GM08714 (cell line): ENCODE data around the gene PHACTR4.
"Not testable (repeated sequence)": the region's sequence is repeated elsewhere in the genome, so short reads cannot be mapped to it uniquely, and the experiment has no call there.

ENCODE experiments used
- H3K4me3 ChIP-seq: fragments of 200-500 bp; sonication (Bioruptor generic); 2 replicates; pipeline ENCODE4 v1.5.1; 2014; ENCODE audit warnings: mild to moderate bottlenecking, low read length, inconsistent platforms
- ZNF274 ChIP-seq: IDR thresholded peaks from 2 replicates; pipeline ENCODE4 v1.6.1; 2012; ENCODE audit warnings: mild to moderate bottlenecking, low read depth, low read length

Gene PHACTR4

DNA sequence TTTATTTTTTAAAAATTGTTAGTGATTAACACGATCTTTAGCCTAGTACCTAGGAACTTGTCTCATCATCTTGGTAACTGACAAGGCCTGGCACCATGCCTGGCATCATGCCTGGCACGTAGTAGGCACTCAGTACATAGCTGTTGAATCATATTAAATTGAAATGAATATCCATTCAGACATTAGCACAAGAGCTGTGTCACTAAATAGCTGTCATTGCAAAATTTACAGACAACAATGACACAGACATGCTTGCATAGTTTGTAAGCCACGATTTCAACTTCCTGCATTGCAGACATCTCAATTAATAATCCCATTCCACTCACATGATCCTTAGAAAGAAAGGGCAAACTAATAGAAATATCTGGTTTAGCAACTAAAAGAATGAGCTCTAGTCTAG lies 15.4 kb upstream of the PHACTR4 start:
- TF ChIP-seq ZNF274, result no peak
- no peak overlapping the region for H3K4me3 ChIP-seq

DNA sequence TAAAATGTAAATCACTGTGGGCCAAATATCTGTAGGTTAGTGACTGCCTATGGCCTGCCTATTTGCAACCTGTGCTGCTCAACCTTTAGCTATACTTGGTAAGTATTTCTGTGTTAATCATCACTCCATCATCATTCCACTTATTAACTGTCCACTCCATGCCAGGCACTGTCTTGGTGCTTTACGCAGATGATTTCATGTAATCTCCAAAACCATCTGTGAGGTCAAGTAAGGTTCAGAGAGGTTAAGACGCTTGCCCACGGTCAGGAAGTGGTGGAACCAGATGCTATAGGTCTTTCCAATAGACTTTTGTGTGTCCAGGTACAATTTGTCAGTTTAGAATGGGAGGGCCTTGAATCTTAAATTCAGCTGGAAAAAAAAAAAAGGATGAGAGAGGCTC lies 10.8 kb upstream of the PHACTR4 start:
- no peak for TF ChIP-seq ZNF274
- no peak overlapping the region for H3K4me3 ChIP-seq

DNA sequence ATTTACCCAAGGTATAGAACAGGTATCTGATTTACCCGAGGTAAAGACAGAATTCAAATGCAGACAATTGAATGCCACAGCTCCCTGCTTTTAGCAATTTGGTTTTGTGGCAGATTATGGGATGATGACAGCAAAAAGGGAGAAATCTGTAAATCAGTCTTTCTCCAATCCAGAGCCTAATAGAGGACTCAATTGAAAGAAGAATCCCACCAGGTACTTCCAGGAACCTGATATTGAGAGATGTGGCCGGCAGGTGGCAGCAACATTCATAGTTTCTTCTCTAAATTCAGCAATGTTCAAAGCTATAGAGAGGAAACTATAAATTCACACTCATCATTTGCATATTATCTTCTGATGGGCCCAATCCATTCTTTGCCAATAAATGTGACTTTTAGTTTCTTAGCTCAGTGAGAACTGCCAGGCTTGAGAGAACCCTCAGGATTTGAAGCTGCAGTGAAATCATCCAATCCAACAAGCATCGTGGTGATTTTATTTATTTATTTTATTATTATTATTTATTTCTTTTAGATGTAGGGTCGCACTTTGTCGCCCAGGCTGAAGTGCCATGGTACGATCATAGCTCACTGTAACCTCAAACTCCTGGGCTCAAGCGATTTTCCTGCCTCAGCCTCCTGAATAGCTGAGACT lies 9.8 kb upstream of the PHACTR4 start:
- TF ChIP-seq ZNF274, result no peak
- H3K4me3 ChIP-seq, result no peak overlapping the region

DNA sequence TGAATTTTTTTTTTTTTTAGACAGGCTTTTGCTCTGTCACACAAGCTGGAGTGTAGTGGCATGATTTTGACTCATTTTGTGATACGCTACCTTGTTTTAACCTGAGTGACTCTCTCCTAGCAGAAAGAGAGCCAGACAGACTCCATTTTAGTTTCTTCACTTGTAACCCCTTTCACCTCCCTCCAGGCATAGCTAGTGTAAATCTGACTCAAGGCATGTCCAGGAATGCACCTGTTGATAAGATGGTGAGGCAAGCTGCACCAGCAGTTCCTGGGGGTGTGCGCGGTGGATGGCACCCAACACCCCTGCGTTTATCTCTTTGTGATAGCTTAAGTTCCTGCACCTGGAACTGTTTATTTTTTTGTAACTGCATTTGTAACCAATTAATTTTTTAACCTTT lies 4.7 kb upstream of the PHACTR4 start:
- no peak for TF ChIP-seq ZNF274

DNA sequence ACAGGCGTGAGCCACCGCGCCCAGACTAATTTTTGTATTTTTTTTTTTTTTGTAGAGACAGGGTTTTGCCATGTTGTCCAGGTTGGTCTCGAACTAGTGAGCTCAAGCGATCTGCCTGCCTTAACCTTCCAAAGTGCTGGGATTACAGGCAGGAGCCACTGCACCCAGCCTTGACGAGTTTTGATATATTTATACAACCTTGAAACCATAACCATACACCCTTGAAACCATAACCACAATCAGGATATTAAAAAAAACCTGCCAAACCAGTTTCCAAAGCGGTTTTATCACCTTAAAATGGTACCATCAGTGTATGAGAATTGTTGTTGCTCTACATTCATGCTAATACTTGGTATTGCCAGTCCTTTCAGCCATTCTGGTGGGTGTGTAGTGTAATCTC lies 3.7 kb upstream of the PHACTR4 start:
- H3K4me3 ChIP-seq, result no peak overlapping the region
- TF ChIP-seq ZNF274, result no peak

More for the DNA sequence above, 4.7 kb upstream of the PHACTR4 start:
- no peak overlapping the region for H3K4me3 ChIP-seq

DNA sequence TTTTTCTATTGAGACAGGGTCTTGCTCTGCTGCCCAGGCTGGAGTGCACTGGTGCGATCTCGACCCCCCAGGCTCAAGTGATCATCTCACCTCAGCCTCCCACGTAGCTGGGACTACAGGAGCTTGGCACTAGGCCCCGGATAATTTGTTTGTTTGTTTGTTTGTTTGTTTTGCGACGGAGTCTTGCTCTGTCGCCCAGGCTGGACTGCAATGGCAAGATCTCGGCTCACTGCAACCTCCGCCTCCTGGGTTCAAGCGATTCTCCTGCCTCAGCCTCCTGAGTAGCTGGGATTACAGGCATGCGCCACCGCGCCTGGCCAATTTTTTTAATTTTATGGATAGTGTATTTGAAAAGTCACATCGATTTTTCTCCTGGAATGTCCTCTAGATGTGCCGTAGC lies 932 bp upstream of the PHACTR4 start:
- H3K4me3 ChIP-seq, result not testable (repeated sequence)

DNA sequence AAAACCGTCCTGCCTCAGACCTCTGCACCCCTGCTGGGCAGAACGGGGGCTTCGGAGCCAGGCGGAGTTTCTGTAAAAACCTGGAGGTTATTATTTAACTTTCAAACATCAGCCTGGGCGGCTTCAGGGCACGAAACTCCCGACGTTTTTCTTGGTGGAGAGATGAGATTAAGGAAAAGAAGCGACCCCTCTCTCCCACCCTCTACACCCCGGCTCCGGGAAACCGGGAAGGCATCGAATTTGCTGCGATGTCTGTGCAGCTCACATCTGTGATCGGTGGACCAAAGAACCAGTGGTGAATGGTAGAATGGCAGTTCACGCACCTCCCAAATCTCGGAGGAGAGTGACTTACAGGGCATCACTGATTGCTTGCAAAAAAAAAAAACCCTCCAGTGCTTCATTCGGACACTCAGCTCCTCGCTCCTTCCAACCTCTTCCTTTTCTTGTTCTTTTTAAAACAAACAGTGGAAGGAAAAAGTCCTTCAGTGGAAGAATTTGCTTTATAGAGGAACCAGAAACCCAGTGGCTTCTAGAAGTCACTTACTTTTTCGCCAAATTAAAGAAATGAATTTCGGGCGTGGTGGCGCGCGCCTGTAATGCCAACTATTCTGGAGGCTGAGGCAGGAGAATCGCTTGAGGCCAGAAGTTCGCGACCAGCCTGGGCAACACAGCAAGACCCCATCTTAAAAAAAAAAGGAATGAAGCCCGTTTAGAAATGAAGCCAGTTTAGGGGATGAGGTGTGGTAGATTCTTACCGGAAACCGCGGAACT lies 884 bp downstream of the PHACTR4 start:
- peak overlapping the region; percentile 69 for H3K4me3 ChIP-seq
- TF ChIP-seq ZNF274, result no peak

DNA sequence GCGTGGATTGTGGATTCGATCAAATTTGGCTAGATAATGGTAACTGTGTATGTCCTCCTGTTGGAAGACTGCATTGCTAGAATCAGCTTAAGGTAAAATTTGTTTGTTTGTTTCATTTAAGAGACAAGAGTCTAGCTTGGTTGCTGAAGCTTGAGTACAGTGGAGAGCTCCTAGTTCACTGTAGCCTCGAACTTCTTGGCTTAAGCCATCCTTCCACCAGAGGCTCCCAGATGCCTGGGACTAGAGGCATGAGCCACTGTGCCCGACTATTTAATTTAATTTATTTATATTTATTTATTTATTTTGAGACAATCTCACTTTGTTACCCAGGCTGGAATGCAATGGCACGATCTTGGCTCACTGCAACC lies 1.5 kb downstream of the PHACTR4 start:
- no peak for TF ChIP-seq ZNF274
- peak overlapping the region; percentile 69; the same call in 1 of the 2 replicates for H3K4me3 ChIP-seq

DNA sequence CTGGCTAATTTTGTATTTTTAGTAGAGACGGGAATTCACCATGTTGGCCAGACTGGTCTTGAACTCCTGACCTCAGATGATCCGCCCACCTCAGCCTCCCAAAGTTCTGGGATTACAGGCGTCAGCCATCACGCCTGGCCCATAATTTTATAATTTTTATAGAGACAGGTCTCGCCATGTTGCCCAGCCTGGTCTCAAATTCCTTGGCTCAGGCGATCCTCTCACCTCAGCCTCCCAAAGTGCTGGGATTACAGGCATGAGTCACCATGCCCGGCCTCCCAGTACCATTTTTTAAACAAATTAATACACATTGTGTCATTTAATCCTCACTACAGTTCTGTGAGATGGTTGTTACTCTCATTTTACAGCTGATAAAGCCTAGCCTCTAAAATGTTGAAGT lies 3.9 kb downstream of the PHACTR4 start:
- not testable (repeated sequence) for H3K4me3 ChIP-seq

DNA sequence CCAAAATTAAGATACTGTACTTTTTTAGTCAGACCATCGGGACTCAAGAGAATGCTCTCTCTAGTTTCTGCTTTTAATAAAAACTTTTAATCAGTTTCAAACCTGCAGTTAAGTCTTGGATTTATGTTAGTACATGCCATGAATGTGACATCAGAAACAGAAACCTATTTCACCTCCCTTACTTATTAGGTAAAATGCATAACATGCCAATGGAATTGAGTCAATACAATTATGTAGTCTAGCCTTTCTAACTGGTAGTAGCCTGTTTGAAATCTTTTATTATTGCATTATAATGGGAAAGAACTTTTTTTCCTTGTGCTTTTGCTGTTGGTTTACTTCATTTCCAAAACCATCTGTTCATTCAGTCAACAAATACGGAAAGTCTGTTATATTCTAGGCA lies 4.8 kb downstream of the PHACTR4 start:
- no peak for TF ChIP-seq ZNF274
- no peak overlapping the region for H3K4me3 ChIP-seq

DNA sequence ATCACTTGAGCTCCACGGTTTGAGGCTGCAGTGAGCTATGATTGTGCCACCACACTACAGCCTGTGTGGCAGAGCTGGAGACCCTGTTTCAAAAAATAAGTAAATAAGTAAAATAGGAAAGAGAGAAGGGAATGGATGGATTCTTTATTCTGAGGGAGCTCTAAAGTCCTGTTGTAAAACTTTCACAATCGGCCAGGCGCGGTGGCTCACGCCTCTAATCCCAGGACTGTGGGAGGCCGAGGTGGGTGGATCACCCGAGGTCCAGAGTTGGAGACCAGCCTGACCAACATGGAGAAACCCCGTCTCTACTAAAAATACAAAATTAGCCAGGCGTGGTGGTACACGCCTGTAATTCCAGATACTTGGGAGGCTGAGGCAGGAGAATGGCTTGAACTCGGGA lies 6.1 kb downstream of the PHACTR4 start:
- H3K4me3 ChIP-seq, result not testable (repeated sequence)

DNA sequence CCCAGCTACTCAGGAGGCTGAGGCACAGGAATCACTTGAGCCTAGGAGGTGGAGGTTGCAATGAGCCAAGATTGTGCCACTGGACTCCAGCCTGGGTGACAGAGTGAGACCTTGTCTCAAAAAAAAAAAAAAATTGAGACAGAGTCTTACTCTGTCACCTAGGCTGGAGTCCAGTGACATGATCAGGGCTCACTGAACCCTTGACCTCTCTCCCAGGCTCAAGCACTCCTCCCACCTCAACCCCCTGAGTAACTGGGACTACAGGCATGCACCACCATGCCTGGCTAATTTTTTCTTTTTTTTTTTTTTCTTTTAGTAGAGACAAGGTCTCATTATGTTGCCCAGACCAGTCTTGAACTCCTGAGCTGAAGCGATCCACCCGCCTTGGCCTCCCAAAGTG lies 6.7 kb downstream of the PHACTR4 start:
- not testable (repeated sequence) for H3K4me3 ChIP-seq

DNA sequence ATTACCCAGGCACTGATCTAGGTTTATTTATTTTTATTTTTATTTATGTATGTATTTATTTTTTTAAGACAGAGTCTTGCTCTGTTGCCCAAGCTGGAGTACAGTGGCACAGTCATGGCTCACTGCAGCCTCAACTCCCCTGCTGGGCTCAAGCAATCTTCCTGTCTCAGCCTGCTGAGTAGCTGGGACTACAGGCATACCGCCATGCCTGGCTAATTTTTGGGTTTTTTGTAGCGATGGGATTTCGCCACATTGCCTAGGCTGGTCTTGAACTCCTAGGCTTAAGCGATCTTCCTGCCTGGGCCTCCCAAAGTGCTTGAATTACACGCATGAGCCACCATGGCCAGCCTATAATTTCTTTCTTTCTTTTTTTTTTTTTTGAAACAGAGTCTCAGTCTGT lies 9.4 kb downstream of the PHACTR4 start:
- TF ChIP-seq ZNF274, result no peak
- H3K4me3 ChIP-seq, result no peak overlapping the region

DNA sequence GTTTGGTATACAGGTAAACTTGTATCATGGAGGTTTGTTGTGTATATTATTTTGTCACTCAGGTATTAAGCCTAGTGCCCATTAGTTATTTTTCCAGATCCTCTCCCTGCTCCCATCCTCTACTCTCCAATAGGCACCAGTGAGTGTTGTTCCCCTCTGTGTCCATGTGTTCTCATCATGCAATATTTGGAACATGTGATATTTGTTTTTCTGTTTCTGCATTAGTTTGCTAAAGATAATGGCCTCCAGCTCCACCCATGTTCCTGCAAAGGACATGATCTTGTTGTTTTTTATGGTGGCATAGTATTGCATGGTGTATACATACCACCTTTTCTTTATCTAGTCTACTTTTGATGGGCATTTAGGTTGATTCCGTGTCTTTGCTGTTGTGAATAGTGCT lies 10.9 kb downstream of the PHACTR4 start:
- no peak overlapping the region for H3K4me3 ChIP-seq

DNA sequence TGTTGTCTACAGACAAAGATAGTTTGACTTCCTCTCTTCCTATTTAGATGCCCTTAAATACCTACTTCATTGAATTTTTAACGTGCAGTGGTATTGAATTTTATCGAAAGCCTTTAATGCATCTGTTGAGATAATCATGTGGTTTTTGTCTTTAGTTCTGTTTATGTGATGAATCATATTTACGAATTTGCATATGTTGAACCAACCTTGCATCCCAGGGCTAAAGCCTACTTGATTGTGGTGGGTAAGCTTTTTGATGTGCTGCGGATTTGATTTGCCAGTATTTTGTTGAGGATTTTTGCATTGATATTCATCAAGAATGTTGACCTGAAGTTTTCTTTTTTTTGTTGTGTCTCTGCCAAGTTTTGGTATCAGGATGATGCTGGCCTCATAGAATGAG lies 14.2 kb downstream of the PHACTR4 start:
- not testable (repeated sequence) for H3K4me3 ChIP-seq

More for the DNA sequence above, 10.9 kb downstream of the PHACTR4 start:
- TF ChIP-seq ZNF274, result no peak

DNA sequence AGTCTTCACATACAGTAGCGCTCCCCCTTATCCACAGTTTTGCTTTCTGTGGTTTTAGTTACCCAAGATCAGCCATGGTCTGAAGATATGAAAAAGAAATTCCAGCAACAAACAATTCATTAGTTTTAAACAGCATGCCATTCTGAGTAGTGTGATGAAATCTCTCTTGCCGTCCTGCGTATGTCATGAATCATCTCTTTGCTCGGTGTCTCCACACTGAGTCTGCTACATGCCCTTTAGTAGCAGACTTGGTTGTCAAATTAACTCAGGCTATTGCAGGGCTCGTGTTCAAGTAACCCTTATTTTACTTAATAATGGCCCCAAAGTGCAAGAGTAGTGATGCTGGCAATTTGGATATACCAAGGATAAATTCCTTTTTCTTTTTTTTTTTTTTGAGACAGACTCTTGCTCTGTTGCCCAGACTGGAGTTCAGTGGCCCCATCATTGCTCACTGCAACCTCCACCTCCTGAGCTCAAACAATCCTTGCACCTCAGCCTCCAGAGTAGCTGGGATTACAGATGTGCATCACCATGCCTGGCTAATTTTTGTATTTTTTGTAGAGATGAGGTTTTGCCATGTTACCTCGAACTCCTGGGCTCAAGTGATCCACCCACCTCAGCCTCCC lies 22.6 kb downstream of the PHACTR4 start:
- H3K4me3 ChIP-seq, result no peak overlapping the region
- TF ChIP-seq ZNF274, result no peak
